ENCODE data around the gene FBXL13.
A peak's percentile ranks its signal among the peaks of the same experiment; 100 is the strongest.
"Not testable (repeated sequence)": the region's sequence is repeated elsewhere in the genome, so short reads cannot be mapped to it uniquely, and the experiment has no call there.

FBXL13 gene

DNA sequence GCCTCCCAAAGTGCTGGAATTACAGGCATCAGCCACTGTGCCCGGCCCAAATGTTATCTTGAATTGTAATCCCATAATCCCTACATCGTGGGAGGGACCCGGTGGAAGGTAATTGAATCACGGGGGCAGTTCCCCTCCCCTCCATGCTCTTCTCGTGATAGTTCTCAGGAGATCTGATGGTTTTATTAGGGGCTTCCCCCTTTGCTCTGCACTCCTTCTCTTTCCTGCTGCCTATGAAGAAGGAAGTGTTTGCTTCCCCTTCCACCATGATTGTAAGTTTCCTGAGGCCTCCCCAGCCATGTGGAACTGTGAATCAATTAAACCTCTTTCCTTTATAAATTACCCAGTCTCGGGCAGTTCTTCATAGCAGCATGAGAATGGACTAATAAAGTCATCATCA, 3.6 kb upstream of the FBXL13 start:
- DNase-seq = not testable (repeated sequence)

DNA sequence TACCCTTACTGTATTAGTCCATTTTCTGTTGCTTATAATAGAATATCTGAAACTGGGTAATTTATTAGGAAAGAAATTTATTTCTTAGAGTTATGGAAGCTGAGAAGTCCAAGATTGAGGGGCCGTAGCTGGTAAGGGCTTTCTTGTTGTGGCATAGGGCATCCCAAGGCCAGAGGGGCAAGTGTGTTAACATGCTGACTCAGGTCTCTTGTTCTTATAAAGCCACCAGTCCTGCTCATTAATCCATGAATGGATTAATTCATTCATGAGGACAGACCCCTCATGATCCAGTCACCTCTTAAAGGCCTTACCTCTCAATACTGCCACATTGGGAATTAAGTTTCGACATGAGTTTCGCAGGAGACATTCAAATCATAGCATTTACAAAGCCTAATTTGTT, 2.7 kb upstream of the FBXL13 start:
- DNase-seq = no peak

DNA sequence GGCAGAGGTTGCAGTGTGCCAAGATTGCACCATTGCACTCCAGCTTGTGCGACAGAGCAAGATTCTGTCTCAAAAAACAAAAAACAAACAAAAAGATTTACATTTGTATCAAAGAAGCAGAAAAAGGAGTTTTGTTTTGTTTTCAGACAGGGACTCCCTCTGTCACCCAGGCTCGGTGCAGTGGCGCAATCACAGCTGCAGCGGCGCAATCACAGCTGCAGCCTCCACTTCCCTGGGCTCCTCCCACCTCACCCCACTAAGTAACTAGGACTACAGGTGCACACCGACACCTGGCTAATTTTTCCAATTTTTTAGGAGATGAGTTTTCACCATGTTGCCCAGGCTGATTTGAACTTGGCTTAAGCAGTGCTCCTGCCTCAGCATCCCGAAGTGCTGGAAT, 2.2 kb upstream of the FBXL13 start:
- DNase-seq = no peak

DNA sequence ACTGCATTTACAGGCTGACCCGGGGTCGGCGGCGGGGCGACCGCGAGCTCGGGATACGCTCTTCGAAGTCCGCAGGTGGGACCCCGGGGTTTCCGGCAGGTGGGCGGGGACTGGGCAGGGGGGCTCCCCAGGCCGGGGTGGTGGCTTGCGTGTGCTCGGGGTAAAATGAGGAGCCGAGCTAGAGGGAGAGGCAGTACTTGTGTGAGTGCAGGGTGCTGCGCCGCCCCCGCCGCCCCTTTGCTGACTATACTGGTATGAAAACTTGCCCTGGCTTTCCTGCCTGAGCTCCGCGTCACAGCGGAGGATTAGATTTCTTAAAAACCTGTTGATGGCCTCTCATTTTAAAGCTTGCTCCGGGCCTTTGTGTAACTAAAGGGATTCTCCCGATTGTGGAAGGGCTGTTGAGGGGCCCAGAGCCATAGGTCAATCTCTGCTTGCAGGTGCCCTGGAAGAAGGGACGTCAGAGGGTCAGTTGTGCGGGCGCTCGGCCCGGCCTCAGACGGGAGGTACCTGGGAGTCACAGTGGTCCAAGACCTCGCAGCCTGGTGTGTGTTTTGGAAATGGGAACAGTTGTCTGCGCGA, 832 bp upstream of the FBXL13 start:
- no peak for DNase-seq

DNA sequence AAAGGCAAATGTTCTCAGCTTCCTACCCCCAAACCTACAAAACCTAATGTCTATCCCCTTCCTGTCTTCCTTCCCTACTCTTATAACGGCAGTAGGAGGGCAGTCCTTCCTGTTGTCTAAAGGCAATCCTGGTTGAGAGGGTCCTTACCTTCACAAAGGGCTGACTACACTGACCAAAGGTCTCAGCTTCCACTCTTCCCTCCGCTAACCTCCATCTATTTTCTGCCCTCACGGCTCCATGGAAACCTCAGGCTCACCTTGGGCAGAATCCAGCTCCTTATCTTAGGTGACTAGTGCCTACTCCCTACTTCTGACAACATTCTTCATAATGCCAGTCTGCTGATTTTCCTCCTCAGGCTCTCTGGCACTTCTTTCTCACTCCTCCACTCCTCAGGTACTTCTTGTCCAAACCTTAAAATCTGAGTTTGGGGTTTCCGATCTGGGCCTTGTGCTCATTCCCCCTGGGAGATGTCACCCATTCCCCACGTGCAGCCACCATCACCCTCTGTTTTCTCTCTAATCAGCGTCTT, 542 bp downstream of the FBXL13 start:
- DNase-seq = no peak

DNA sequence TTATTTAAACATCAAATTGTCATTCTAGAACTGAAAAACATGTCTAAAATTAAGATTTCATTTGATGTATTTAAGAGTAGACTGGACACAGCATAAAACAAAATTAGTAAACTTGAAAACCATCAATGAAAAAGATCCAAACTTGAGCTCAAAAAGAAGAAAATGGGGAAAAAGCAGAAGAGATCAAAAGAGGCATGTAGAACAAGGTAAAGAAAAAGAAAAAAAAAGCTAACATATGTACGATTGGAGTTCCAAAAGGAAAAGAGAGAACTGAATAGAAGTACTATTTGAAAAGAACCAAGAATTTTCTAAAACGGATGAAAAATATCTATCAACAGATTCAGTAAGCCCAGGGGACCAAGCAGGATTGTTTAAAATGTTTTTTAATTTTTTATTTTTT, 3.6 kb downstream of the FBXL13 start:
- no peak for DNase-seq

DNA sequence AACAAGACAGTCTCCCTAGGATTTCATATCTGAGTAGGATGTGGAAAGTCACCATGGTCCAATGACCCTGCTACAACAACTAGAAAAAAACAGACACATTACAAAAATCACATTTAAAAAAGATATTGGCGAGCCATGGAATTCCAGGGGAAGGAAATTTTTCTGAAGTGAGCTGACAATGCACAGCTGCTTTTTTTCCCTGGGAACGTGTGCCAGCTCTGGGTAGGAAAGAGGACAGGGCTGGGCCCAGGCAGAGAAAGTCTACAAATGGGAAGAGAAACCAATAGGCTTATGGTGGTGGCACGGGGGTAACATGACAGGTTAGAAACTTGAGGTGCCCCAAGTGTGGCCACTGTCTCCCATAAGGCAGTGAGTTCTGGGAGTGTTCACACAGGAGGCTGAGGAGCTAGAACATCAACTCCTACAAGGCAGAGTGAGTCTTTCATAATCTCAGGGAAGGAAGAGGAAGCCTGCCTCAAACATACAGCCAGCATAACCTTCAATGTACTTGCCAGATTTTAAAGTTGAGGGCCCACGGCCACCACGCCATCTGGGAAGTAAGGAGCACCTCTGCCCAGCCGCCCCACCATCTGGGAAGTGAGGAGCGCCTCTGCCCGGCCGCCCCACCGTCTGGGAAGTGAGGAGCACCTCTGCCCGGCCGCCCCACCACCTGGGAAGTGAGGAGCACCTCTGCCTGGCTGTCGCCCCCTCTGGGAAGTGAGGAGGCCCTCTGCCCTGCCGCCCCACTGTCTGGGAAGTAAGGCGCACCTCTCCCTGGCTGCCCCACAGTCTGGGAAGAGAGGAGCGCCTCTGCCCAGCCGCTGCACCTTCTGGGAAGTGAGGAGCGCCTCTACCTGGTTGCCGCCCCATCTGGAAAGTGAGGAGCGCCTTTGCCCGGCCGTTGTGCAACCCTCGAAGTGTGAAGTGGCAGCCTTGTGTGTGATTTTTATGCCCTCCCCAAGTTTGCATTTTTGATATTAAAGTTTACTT, 5.9 kb downstream of the FBXL13 start:
- no peak for DNase-seq

DNA sequence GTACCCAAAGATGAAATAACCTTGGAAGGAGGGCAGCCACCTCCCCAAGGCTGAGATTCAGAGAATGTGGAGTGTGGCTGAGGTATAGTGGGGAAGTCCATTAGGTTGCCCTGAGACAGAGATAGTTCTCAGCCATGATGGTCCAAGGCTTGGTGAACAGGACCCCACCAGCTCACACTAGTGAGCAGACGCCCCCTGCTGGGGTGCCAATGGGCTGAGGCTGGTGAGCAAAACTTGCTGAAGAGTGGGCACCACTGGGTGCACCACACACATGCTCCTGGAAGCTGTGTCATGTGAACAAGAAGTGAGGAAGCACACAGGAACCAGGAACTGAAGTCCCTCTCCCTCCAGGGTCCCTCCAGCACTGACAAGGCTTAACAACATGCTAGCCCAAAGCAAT, 8.9 kb downstream of the FBXL13 start:
- no peak for DNase-seq

DNA sequence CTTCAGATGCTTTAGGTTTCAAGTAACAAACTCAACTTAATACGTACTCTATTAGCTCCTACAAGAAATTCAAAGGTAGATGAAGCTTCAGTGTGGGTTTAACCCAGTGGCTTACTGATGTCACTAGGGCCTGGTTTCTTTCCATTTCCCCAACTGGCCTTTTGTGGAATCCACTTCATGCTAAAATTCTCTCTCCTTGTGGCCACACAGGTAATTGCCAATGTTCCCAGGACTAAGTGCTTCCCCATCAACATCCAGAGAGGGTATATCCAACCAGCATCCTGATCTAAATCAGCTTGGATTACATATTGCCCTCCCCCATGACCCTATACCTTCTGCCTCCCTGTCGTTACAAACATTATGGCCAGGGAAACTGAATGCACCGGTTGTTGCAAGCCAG, 10.7 kb downstream of the FBXL13 start:
- no peak for DNase-seq

DNA sequence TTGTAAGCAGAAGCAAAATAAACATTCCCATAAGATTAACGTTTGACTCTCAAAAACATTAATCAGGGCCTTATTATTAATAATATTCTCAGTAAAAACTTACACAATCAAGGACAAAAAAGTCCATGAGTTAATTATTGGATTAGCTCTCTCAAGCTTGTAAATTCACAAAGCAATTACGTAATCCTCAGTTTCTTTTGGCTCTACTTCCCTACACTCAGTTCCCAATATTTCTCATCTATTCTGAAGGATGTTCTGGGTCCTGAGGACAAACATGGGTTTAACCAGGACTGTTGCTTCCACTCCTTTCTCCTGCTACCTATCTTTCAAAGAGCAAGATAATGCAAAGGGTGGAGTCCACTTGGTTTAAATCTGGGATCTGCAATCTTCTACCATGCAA, 15.1 kb downstream of the FBXL13 start:
- no peak for DNase-seq

DNA sequence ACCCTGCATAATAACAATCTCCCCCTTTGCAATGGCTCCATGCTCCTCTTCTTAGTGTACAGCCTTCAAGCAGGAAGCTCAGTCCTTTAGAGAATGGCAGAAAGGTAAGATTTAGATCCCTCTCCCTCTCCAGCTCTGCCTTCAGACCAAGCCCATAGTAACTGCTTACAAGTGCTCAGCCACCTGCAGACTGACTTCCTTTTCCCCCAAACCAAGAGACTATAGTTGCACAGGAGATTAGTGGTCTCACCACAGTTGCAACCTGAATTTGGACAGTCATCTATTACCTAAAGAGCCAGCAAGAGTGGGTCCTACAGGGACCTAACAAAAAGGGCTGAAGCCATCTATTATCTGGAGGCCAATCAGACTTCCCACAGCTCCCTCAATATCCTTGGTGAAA, 16.5 kb downstream of the FBXL13 start:
- no peak for DNase-seq

DNA sequence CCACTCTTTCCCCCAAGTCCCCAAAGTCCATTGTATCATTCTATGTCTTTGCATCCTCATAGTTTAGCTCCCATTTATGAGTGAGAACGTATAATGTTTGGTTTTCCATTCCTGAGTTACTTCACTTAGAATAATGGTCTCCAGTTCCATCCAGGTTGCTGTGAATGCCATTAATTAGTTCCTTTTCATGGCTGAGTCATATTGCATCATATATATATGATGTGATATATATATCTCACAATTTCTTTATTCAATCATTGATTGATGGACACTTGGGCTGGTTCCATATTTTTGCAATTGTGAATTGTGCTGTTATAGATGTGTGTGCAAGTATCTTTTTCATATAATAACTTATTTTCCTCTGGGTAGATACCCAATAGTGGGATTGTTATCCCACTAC, 18.6 kb downstream of the FBXL13 start:
- not testable (repeated sequence) for DNase-seq

DNA sequence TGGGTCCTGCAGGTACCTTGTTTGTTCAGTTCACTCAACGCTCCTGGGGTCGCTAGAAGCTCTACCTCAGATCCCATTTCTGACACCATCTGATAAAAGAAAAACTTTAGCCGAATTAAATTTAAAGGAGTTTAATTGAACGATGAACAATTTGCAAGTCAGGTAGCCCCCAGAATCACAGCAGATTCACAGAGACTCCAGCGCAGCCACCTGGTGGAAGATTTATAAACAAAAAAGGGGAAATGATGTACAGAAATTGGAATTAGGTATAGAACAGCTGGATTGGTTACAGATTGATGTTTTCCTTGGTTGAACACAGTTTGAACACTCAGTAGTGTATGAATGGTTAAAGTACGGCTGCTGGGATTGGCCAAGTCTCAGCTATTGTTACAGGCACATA, 23.1 kb downstream of the FBXL13 start:
- no peak for DNase-seq

DNA sequence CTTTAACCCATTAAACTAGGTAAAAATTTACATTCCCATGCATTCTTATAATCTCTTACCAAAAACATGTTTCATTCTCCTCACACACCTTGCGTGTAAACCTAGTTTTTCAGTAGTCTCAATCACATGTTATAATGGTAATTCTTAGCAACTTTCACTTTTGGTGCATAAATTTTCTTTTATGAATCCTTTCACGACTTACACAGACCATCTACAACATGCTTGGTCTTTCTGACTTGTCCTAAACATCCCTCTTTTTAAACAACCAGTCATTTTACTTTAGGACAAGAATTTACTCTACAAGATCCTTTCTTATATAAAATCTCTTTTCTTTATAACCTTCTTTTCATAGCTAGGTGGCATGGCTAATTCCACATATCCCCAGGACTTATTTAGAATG, 25.8 kb downstream of the FBXL13 start:
- no peak for DNase-seq

DNA sequence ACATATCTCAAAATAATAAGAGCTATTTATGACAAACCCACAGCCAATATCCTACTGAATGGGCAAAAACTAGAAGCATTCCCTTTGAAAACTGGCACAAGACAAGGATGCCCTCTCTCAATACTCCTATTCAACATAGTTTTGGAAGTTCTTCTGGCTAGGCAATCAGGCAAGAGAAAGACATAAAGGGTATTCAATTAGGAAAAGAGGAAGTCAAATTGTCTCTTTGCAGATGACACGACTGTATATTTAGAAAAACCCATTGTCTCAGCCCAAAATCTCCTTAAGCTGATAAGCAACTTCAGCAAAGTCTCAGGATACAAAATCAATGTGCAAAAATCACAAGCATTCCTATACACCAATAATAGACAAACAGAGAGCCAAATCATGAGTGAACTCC, 32.8 kb downstream of the FBXL13 start:
- DNase-seq = not testable (repeated sequence)

DNA sequence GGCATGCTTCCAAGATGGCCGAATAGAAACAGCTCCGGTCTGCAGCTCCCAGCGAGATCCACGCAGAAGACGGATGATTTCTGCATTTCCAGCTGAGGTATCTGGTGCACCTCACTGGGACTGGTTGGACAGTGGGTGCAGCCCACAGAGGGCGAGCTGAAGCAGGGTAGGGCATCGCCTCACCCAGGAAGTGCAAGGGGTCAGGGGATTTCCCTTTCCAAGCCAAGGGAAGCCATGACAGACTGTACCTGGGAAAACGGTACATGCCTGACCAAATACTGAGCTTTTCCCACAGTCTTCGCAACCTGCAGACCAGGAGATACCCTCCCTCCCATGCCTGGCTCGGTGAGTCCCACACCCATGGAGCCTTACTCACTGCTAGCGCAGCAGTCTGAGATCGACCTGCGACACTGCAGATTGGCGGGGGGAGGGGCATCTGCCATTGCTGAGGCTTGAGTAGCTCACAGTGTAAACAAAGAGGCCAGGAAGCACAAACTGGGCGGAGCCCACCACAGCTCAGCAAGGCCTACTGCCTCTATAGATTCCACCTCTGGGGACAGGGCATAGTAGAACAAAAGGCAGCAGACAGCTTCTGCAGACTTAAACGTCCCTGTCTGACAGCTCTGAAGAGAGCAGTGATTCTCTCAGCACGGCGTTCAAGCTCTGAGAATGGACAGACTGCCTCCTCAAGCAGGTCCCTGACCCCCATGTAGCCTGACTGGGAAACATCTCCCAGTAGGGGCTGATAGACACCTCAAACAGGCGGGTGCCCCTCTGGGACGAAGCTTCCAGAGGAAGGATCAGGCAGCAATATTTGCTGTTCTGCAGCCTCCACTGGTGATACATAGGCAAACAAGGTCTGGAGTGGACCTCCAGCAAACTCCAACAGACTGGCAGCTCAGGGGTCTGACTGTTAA, 36.5 kb downstream of the FBXL13 start:
- DNase-seq = peak; percentile 79

DNA sequence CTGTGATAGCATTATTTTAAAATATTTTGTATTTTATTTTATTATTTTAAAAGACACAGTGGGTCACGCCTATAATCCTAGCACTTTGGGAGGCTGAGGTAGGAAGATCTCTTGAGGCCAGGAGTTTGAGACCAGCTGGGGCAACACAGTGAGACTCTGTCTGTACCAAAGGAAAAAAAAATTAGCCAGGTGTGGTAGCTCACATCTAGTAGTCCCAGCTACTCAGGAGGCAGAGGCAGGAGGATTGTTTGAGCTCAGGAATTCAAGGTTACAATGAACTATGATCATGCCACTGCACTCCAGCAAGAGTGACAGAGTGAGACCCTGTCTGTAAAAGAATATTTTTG, 37.1 kb downstream of the FBXL13 start:
- DNase-seq = no peak

DNA sequence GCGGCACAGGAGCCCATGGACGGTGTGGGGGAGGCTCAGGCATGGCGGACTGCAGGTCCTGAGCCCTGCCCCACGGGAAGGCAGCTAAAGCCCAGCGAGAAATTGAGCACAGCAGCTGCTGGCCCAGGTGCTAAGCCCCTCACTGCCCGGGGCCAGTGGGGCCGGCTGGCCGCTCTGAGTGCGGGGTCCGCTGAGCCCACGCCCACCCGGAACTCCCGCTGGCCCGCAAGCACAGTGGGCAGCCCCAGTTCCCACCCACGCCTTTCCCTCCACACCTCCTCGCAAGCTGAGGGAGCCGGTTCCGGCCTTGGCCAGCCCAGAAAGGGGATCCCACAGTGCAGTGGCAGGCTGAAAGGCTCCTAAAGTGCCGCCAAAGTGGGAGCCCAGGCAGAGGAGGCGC, 40.3 kb downstream of the FBXL13 start:
- DNase-seq = not testable (repeated sequence)

DNA sequence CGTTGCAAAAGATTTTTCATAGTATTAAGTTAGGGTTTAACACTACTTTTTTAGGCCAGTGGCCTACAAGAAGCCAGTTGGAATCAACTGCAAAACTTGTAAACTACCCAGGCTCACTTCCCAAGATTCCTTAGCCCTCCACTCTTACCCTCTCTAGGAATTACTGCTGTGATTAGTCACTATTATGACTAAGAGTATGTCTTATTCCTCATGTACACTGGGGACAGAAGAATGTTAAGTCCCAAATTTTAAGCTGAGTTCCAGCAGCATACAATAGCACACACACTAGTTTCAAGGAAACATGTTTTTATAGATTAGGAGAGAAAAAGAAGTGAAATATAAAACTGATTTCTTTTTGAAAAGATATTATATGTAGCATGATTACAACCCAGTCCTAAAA, 42.8 kb downstream of the FBXL13 start:
- DNase-seq = no peak

DNA sequence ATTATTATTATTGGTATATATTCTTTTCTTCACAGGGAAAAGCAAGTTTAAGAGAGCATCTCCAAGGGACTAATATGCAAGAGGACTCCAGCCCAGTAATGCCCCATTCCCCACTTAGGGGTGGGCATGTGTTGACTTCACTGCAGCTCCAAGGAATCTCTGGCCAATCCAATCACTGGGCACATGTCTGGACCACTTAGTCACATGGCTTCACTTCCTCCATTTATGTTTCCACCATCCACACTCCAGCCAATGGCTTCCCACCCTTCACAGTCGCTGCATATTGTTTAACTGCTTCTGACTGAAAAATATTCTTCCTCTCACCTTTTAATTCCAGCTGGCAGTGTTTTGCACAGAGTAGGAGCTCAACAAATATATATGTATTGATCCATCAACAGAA, 43.6 kb downstream of the FBXL13 start:
- no peak for DNase-seq

DNA sequence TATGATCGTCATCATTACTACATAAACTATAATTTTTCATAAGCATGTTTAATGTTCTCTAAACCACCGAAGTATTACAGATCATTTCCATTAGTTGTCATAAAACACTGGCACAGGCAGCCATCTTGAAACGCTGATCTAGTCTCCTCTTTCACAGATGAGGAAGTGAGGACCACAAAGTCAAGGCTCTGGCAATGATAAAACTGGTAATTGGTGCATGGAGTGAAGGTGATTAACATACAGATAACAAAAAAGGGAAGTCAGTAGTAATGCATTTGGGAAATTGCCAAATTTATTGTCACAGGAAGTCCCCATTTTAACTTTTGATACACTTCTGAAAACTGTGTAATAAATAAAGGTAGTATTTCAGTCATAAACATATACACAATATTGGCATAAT, 49.3 kb downstream of the FBXL13 start:
- no peak for DNase-seq

DNA sequence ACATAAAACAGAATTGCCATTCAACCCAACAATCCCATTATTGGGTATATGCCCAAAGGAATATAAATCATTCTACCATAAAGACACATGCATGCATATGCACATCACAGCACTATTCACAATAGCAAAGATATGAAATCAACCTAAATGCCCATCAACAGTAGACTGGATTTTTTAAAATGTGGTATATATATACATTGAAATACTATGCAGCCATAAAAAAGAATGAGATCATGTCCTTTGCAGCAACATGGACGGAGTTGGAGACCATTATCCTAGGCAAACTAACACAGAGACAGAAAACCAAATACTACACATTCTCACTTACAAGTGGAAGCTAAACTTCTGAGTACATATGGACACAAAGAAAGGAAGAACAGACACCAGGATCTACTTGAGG, 51.0 kb downstream of the FBXL13 start:
- not testable (repeated sequence) for DNase-seq

DNA sequence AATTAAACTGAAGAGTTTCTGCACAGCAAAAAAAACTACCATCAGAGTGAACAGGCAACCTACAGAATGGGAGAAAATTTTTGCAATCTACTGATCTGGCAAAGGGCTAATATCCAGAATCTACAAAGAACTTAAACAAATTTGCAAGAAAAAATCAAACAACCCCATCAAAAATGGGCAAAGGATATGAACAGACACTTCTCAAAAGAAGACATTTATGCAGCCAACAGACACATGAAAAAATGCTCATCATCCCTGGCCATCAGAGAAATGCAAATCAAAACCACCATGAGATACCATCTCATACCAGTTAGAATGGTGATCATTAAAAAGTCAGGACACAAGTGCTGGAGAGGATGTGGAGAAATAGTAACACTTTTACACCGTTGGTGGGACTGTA, 53.1 kb downstream of the FBXL13 start:
- not testable (repeated sequence) for DNase-seq

Data from NCI-H2029 (cell line).